Stimulated activated CD8-positive, alpha-beta memory T cell treated with anti-CD3 and anti-CD28 coated beads, Interleukin-4, amount 100 ng/mL, for 1 hour (primary cell): ENCODE measurements around the gene MXI1.
"Not testable (repeated sequence)": the region's sequence is repeated elsewhere in the genome, so short reads cannot be mapped to it uniquely, and the experiment has no call there.

Experiments
- DNase-seq, 2 donors: peaks; one replicate each; pipeline ENCODE4 v3.0.0-alpha.2; 2020; ENCODE audit warnings: low read depth in 2 of 2, low spot score in 1 of 2

Gene MXI1

DNA sequence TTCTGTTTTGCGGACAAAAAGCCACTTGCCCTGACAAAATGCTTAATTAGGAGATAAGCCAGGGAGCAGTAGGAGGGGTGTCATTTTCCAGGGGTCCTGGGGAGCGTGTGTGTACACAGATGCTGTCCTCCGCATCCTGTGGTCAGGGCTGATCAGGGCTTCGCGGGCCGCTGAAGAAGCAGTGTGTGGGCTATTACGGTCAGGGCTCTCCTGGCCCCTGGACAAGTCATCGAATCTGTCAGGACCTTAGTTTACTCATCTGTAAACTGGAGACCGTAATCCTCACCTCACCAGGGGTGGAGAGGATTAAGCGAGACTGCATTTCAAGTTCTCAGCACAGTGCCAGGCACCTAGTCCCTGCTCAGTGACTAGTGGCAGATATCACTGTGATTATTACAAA lies 26.0 kb upstream of the MXI1 start:
- no peak for DNase-seq

- DNase-seq: no peak
Observed at GRCh38 chr10:110181911-110182310, 25.5 kb upstream of the MXI1 start.

- DNase-seq: no peak
Observed at GRCh38 chr10:110184398-110184797, 23.0 kb upstream of the MXI1 start.

DNA sequence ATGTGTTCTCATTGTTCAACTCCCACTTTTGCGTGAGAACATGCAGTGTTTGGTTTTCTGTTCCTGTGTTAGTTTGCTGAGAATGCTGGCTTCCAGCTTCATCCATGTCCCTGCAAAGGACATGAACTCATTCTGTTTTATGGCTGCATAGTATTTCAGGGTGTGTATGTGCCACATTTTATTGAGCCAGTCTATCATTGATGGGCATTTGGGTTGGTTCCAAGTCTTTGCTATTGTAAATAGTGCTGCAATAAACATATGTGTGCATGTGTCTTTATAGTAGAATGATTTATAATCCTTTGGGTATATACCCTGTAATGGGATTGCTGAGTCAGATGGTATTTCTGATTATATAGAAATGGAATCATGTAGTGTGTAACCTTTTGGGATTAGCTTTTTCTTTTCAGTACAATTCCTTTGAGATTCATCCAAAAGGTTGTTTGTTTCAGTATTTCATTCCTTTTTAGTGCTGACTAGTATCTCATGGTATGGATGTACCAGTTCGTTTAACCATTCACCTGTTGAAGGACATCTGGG lies 21.7 kb upstream of the MXI1 start:
- DNase-seq: not testable (repeated sequence)

- no peak for DNase-seq
Observed at GRCh38 chr10:110190170-110190569, 17.2 kb upstream of the MXI1 start.

GRCh38 chr10:110192552-110192951 lies 14.9 kb upstream of the MXI1 start:
- DNase-seq: no peak

- DNase-seq: no peak
Observed at GRCh38 chr10:110200503-110200902, 6.9 kb upstream of the MXI1 start.

DNA sequence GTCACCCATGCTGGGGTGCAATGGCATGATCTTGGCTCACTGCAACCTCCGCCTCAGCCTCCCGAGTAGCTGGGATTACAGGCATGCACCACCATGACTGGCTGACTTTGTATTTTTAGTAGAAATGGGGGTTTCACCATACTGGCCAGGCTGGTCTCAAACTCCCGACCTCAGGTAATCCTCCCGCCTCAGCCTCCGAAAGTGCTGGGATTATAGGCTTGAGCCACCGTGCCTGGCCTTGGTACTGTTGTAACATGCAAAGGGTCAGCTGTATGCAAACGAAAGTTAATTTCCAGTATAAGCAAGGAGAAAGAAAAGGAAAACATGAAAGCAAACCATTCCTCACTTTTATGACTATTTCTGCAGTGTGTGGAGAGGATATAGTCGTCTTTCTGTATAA lies 6.4 kb upstream of the MXI1 start:
- DNase-seq: not testable (repeated sequence)

GRCh38 chr10:110203500-110204455 lies 3.6 kb upstream of the MXI1 start:
- no peak for DNase-seq

GRCh38 chr10:110205051-110205675 lies 2.2 kb upstream of the MXI1 start:
- no peak for DNase-seq

DNA sequence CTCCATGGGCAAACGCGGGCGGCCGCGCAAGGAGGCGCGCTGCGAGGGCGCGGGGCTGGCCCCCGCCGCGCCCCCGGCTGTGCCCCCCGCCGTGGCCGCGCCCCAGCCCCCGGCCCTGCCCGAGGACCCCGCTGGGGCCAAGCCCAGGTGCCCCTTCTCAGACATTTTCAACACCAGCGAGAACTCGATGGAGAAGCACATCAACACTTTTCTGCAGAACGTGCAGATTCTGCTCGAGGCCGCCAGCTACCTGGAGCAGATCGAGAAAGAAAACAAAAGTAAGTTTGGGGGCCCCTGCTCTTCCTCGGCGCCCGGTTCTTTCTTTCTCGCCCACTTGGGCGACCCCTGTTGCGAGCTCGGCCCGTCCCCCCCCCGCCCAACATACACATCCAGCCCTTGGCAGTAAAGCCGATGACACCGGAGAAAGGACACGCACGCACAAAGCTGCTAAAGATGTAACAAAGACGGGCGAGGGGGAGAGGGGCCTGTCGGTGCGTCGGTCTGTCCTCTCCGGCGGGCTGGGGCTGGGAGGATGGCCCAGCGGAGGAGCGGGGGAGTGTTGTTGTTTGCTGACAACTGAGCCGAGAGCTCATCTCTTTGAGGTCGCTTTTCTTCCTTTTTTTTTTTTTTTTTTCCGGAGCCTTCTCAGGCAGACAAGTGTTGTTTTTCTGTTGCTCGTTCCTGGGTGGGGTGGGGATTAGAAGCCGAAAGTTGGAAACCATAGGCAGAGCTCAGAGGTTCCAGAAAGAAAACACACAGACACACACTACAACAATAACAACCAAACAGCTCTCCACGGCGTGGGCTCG lies 604 bp downstream of the MXI1 start:
- no peak for DNase-seq

GRCh38 chr10:110208614-110209453 lies 1.4 kb downstream of the MXI1 start:
- no peak for DNase-seq

GRCh38 chr10:110209454-110209925 lies 2.1 kb downstream of the MXI1 start:
- DNase-seq: no peak

- no peak for DNase-seq
Observed at GRCh38 chr10:110209926-110210673, 2.7 kb downstream of the MXI1 start.

DNA sequence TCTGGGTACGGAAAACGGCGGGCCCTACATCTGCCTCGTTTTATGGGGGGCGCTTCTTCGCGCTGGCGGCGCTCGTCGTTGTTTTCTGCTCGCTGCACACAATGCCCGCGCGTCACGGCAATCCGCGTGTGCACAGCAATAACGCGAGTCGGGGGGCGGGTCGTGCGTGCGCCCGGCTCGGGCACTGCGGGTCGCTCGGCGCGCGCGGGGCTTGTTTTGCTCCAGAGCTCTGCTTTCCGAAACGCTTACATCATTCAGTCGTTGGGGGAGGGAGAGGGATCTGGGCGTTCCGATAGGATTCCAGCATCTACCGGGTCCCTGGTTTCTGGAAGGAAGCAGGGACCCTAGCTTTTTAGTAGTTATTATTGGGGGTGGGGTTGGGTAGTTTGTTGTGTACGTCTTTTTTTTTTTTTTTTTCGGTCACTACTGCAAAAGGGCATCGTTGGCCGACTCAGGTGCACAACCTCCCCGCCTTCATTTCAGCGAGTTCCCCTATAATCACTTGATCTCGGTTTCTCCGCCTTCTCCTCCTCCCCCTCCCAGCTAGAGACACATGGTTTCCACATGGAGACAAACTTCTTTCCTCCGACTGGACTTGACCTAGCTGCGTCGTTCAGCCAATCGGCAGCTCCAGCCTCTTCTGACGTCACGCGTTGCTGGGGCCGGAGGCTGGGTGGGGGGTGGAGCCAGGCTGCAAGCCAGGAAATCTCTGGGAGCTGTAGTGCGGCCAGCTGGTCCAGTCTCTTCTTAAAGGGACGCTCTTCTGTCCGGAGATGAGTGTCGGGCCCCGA lies 3.5 kb downstream of the MXI1 start:
- peak; percentile 79 to 81 for DNase-seq

DNA sequence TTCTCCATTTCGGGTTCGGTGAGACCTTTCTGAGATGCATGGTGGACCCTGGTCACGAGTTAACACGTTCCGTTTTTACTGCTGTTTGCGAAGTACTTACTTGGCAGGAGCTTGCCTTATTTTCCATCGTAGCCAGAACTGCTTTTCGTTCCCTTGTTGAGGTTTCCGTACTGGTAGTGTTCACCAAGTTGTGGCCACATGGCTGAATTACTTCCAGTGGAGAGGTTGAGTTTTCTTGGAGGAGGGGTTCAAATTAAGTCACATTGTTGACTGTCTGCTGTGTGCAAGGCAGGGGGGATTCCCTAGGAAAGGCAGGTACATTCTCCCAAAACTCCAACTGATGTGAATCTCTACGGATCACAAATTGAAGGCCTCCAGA lies 4.0 kb downstream of the MXI1 start:
- DNase-seq: no peak

DNA sequence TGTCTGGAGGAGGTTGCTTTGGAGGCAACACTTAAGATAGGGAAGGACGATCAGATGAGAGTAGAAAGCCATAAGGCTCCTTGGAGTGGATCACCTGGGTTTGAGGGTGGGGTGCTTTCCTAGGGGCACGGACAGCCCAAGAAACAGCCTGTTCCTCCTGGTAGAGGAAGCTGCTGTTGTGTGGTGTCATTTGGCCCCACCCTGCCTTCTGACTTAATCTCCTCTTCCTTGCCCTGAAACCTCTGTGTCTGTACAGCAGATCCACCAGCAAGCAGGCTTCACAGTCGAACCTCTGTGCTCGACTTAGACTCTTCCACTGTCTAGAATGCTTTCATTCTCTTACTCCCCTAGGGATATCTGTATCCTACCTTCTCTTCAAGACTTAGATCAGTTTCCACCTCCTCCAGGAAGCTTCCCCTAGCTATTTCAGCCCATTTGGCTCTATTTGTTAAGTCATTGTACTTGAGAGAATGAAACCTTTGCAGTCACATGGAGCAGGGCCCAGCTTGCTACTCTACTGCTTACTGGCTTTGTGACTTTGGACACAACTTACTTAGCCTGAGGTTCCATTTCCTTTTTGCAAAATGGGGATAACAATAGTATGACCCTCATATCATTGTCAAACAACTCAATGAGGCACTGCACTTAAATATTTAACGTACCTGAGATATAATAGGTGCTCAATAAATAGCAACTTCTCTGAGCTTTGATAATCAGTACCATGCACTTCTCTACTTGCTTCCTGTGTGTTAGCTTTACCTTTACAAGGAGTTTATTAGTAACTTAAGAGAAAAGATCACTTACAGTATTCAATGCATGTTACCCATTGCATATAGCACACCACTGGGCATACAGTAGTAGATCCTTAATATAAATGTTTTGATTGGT lies 5.0 kb downstream of the MXI1 start:
- no peak for DNase-seq

GRCh38 chr10:110214371-110214826 lies 7.0 kb downstream of the MXI1 start:
- DNase-seq: no peak
